PC-3 (cell line): Measurements from ENCODE around the gene RERE.

ENCODE experiments used
- EZH2phosphoT487 ChIP-seq: fragments of 300-600 bp; sonication (generic); IDR thresholded peaks from 2 replicates; pipeline ENCODE4 v1.6.1; 2018; ENCODE audit warnings: mild to moderate bottlenecking, antibody characterized with exemption, low read length, borderline replicate concordance
- TF ChIP-seq, protein P1 (sequence below): fragments of 300-600 bp; sonication (generic); conservative IDR thresholded peaks from 2 replicates; pipeline ENCODE4 v1.5.1; 2017; ENCODE audit warnings: antibody characterized with exemption, low read depth, mild to moderate bottlenecking, low read length

- TF ChIP-seq, protein P1, sequence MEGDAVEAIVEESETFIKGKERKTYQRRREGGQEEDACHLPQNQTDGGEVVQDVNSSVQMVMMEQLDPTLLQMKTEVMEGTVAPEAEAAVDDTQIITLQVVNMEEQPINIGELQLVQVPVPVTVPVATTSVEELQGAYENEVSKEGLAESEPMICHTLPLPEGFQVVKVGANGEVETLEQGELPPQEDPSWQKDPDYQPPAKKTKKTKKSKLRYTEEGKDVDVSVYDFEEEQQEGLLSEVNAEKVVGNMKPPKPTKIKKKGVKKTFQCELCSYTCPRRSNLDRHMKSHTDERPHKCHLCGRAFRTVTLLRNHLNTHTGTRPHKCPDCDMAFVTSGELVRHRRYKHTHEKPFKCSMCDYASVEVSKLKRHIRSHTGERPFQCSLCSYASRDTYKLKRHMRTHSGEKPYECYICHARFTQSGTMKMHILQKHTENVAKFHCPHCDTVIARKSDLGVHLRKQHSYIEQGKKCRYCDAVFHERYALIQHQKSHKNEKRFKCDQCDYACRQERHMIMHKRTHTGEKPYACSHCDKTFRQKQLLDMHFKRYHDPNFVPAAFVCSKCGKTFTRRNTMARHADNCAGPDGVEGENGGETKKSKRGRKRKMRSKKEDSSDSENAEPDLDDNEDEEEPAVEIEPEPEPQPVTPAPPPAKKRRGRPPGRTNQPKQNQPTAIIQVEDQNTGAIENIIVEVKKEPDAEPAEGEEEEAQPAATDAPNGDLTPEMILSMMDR: no peak
- no peak for TF ChIP-seq EZH2phosphoT487
Measured at GRCh38 chr1:8669606-8670335, 147.7 kb downstream of the RERE start.
